ENCODE data around the gene CTU2.

- TF ChIP-seq CTCF (IDR thresholded peaks at IDR 0.05; ENCODE audit: control extremely low read depth in 1 of 3, insufficient read depth in 1 of 3, low read depth in 1 of 3, low read length in 3 of 3) (no peak), PHF8 (conservative IDR thresholded peaks at IDR 0.05; ENCODE audit: low read depth, low read length) (no peak)
Measured at GRCh38 chr16:88721815-88722755, 15.8 kb downstream of the CTU2 start.

All from H1 (cell line).